NCI-H2171 treated with DMSO at 0.1 percent for 48 hours (cell line): ENCODE measurements around the gene SOX6.
A peak's percentile ranks its signal among the peaks of the same experiment; 100 is the strongest.
"Not testable (repeated sequence)": the region's sequence is repeated elsewhere in the genome, so short reads cannot be mapped to it uniquely, and the experiment has no call there.

Experiments
- DNase-seq: peaks from one replicate; lab custom pipeline; 2025; lab: John Stamatoyannopoulos, UW

SOX6 gene

DNA sequence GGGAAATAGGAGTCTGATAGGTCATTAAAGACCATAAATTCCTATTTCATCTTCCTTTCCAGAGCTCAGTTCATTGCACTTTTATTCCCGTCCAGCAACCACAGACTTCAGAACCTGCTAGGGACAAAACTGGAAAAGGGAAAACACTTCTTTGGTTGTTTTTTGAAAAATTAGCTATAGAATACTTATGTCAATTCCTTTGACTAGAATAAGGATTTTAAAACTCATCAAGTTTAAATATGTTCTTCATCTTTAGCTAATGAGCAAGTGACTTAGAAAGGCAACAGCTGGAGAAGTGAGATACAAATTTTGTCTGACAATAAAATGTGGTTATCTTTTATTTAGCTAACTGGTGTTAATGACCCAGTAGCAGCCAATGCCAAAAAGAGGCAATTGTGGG, 206.9 kb downstream of the SOX6 start:
- no peak for DNase-seq

DNA sequence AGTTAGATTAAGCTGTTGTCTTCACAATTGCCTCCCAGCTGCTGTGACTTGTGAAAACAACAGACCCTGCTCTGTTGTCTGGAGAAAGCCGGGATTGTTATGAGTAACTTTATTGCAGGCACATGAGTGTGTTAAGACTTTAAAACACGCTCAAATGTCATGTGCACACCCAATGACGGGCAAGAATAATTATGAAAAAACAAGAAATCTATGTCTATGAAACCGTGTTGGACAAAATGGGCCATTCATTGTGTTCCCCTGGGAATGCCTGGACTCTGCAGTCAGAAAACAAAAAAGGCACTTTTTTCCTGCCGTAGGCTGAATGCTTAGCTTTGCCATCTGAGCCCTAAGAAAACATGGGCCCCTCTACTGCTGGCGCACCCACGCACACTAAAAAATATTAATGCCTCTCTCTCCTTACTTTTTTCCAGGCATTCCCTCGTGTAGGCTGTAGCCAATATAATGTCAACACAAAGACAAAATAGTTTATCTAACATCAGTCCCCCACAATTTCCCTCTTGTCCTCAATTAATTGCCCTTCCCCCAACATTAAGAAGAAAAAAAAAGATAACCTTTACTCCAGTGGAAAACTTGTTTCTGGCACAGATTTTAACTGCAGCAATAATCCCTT, 207.9 kb downstream of the SOX6 start:
- DNase-seq, result no peak

DNA sequence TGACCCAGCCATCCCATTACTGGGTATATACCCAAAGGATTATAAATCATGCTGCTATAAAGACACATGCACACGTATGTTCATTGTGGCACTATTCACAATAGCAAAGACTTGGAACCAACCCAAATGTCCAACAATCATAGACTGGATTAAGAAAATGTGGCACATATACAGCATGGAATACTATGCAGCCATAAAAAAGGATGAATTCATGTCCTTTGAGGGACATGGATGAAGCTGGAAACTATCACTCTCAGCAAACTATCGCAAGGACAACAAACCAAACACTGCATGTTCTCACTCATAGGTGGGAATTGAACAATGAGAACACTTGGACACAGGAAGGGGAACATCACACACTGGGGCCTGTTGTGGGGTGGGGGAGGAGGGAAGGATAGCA, 209.4 kb downstream of the SOX6 start:
- DNase-seq, result not testable (repeated sequence)

DNA sequence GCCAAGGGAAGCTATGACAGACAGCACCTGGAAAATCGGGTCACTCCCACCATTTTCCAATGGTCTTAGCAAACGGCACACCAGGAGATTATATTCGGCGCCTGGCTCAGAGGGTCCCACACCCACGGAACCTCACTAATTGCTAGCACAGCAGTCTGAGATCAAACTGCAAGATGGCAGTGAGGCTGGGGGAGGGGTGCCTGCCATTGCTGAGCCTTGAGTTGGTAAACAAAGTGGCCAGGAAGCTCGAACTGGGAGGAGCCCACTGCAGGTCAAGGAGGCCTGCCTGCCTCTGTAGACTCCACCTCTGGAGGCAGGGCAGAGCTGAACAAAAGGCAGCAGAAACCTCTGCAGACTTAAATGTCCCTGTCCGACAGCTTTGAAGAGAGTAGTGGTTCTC, 214.7 kb downstream of the SOX6 start:
- DNase-seq, result not testable (repeated sequence)

DNA sequence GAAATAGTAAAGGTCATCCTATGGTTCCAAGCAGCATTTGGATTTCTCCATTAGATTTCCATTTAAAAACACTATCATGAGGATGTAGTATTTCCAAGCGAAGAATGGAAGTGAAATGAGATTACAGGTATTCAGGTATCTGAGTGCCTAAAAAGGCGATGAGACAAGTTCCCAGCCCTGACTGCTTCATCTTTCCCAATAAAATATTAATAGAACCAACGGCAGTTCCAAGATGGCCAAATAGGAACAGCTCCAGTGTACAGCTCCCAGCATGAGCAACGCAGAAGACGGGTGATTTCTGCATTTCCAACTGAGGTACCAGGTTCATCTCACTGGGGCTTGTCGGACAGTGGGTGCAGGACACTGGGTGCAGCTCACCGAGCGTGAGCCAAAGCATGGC, 215.2 kb downstream of the SOX6 start:
- DNase-seq, result not testable (repeated sequence)

DNA sequence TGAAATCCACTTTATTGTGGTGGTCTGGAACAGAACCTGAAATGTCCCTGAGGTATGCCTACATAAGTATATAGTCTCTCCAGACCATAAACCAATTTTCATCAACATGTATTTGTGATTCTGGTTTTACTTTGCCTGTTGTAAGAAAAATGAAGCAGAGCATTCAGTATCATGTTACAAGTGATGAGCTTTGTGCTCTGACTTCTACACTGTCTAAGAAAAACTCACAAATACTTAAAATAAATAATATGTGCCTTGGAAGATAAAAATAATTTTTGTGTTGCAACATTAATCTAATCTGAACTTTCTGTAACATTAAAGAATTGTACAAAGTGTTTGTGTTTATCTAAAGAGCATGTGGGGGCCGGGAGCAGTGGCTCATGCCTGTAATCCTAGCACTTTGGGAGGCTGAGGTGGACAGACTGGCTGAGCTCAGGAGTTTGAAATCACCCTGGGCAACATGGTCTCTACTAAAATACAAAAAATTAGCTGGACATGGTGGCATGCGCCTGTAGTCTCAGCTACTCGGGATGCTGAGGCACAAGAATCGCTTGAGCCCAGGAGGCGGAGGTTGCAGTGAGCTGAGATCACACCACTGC, 219.5 kb downstream of the SOX6 start:
- DNase-seq, result no peak

DNA sequence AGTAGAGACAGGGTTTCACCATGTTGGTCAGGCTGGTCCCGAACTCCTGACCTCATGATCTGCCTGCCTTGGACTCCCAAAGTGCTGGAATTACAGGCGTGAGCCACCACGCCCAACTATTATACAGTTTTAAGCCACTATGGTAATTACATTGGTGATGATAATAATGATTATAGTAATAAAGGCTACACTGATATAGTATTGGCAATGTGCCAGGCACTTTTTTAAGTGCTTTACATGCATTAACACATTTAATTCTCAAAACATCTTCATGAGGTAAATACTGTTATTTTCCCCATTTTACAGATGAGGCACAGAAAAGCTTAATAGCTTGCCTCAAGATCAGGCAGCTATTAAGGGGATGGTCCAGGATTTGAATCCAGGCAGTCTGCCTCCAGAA, 222.5 kb downstream of the SOX6 start:
- no peak for DNase-seq

DNA sequence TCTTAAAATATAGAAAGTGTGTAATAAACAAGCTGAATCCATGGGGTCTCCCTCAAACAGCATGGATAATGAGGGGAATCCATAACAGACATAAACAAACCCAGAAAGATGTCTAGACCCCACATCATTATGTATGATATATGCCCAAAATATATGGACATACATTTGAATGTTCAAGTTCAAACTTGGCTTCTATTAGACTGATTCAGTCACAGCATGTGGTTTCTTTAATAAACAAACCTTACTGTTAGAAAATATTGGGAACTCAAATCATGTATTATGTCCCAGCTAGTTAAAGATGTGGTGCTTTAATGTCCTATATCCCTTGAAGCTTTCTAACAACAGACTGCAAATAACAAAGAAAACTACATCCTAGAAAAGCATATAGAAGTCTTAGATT, 228.6 kb downstream of the SOX6 start:
- DNase-seq, result no peak

DNA sequence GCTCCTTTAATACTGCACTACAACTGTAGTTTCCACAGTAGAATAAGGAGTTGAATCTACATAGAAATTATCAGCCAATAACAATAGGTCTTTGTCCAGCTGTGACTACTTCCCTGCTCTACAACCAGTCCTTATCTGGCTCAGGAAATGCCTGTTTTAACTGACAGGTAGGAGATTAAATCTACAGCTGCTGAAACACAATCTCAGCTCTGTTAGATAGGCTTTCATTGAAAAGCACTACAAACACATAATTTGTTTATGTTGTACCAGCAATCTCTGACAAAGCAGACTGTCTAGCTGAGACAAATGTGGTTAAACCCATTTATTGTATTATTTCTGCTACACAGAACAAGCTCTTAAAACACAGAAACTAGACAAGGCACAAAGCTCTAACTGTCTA, 230.0 kb downstream of the SOX6 start:
- DNase-seq, result no peak

DNA sequence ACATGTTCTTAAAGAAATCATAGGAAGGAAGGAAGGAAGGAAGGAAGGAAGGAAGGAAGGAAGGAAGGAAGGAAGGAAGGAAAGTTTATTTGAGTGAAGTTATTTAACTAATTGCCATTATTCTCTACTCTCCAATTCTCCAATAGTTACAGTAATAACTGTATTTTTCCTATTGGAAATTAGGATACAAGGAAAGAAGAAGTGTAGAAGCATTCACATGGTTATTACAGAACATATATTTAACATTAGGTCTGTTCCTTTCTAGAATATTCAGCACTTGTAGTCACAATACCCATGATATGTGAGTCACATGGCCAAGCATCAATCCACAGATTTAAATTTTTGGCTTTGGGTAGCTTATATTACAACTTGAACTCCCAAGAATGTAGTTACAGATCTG, 230.6 kb downstream of the SOX6 start:
- DNase-seq, result no peak

DNA sequence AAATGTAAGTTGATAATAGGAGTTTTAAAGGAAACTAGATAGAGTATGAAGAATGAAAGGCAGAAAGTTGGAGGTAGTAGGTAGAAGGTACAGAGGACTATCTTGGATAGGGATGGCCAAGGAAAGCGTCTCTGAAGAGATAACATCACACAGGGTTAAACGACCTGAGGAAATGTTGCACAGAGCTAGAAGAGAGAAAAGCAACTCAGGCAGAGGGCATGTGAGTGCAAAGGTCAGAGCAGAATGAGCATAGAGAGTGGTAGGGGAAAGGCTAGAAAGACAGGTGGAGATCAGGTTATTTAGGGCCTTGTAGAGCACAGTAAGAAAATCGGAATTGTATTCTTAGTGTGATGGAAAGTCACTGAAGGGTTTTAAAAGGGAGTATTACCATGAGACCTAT, 232.0 kb downstream of the SOX6 start:
- no peak for DNase-seq

DNA sequence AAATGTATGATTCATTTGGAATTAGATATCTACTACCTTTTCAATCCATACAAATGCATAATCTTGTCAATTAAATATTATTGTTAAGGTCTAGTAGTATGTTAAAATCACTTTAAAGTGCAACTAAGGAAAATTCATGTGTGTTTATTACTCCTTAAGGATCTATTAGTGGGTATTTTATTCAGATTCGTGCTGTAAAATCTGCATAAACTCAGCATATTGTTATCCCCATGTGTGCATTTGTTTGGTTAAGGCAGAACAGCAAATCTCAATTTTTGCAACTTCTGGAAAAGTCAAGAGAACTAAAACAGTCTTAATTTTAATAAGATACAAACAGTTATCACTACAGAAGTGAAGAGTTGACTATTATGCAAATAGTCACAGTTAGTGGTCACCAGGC, 234.5 kb downstream of the SOX6 start:
- DNase-seq, result no peak

DNA sequence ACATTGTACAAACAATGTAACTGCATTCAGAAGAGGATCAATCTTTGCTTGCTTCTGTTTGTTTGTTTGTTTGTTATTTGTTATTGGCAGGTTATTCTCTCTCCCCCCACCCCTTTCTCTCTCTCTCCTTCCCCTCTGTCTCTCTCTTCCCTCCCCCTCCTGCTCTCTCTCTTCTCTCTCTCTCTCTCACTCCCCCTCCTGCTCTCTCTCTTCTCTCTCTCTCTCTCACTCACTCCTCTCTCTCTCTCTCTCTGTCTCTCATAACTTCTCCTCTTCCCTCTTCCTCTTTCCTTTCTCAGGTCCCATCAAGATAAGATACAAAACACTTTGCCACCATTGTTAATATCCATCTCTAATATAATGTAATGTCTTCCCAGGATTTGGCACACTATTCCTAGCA, 236.3 kb downstream of the SOX6 start:
- no peak for DNase-seq

DNA sequence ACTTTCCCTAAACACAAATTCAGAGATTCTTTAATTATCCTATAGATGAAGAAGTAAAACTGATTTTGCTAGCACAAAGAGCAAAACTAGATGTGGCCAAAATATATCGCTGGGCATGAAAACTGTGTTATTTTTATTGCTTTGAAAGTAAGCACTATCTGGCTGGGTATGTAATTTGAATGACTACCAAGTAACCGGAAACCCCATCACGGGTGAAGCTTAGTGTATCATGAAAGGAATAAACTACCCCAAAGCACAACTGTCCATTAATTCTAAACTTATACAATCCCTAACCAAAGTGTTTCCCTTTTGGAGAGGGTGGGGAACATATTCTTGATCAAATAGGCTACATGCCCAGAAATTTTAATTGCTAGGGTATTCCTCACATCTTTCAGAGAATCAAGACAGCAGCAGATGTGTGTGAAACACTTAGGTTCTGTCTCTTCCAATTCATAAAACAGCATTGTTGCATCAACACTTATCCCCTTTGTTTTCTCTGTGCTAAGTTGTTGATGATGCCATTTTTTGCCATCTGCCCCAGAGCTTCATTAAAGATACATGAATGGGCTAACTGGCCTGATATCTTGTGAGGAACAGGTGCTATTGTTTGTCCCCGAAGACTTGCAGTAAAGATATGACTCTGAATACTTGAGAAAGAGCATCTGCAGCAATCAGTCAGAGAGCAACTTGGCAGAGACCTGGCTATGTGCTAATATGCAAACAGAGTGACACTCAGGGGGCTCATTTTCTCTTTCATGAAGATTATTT, 238.2 kb downstream of the SOX6 start:
- peak; percentile 48 for DNase-seq

DNA sequence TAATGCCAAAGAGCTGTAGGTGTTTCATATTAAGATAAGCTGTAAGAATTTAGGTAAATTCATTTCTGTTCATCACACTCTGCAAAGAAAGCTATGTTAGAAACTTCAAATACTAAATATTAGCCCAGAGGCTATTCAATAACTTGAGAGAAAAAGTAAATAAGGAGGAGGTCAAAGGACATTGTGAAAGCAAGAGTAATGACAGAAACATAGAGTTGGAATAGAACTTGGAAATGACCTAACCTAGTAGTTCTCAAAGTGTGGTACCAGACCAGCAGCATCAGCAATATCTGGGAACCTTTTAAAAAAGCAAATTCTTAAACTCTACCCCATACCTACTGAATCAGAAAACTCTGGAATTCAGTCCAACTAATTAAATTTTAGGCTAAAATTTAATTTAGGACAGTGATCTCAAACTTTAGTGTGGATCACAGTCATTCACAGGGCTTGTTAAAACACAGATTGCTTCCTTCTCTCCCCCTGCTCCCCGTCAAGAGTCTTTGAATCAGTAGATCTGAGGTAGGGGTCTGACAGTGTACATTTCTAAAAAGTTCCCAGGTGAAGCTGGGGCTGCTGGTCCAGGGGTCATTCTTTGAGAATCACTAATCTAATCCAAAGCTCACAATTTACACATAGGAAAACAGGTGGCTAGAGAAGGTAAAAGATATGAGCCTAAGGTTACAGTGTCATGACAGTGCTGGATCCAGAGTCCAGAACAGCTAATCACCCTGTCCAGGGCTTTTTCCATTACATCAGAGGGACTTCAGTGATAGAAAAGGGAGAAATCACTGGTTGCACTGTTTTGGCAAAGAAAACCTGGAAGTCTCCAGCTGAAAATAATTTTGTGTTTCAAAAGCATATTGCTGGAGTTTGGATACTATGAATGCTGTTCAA, 241.1 kb downstream of the SOX6 start:
- no peak for DNase-seq

DNA sequence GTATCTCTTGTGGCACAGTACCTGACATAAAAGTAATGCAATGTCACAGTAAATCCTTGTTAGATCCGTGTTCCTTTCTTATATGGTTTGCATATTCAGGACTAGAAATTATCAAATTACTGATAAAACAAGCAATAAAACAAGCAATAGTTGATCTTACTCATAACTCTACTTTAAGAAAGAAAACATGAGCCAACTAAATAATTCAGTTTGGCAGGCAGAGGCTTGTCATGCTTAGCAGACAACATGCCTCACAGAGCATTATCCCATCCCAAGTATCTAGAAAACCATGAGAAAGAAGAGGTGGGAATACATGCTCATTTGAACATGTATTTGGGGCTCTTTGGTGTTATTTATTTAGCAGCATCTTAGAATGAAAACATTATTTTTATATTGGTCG, 241.9 kb downstream of the SOX6 start:
- no peak for DNase-seq

DNA sequence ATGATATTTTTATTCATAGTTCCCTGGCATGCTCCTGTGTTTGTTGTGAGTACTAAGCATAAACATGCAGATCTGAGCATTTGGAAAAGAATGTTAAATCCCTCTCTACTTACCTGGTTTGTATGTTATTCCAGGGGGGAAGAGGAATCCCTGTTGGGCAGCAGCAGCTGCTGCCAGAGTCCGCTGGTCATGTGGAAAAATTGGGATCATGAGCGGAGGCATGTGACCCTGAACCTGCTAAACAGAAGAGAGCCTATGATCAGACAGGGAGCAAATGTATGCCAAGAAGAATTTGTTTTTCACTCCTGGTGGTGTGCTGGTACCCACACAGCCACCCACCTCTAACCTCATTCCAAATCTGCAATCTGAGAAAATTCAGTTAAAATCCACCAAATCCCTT, 244.7 kb downstream of the SOX6 start:
- no peak for DNase-seq

DNA sequence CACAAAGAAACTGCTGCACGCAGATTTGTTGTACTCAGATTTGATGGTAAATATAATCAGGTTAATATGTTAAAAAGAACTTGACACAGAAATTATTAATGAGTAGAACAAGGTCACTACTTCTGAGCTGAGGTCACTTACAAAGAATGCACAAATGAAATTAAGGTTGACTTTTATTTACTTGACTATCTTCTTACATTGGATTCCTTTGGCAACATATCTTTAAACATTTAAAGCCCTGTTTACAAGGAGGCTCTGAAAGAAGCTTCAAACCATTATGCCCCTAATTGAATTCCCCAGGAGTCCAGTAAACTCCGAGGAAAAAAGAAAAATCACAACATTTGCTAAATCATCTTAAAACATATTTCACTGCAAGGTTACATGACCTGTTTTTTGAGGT, 245.5 kb downstream of the SOX6 start:
- no peak for DNase-seq

DNA sequence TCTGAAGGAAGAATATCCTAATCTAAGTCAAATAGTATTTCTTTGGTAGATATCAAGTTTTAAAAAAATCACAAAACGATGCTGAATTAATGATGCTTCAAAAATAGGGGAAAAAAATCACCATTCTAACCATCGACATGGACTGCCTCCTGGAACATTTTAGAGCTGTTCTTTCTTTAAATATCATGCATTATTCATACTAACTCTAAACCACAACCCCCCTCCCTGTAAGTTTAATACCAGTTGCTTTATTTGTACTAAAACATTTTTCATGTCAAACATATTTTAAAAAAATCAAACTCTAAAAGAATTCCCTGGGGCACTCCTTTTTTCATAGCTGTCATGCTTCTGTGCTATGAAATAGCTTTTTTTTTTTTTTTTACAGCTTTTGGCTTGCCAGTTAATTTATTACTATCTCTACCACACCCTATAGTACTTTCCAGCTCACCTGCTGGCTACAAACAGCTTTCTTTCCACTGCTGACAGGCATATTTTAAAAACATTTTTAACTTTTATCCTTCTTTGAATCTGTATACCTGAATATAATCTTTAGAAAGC, 256.9 kb downstream of the SOX6 start:
- no peak for DNase-seq

DNA sequence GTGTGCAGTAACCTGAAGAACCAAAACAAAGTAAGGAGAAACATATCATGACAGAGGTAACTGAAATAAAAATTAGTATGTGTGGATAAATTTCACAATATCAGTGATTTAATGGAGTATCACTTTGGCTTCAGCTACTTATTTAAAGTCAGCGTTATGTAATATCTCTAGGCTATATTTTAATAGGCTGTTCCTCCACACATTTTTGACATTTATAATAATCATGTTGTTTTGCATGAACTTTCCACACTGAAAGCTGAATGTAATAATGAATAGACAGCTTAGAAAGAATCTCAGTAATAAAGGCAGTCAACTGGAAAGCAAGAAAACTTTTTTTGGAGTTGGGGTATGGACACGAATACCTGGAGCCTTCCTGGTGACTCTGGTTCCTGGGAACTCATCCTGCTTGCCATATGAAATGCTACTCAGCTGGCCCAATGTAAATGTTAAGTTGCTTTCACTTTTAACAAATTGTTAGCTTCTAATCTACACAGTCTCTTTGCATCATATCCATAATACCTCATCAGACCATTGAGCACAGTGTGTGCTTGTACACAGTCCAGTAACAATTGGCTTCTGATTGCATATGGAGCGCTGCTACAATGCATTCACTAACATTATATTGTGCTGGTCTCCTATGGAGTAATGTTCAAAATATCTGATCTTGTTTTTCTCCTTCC, 257.7 kb downstream of the SOX6 start:
- no peak for DNase-seq

DNA sequence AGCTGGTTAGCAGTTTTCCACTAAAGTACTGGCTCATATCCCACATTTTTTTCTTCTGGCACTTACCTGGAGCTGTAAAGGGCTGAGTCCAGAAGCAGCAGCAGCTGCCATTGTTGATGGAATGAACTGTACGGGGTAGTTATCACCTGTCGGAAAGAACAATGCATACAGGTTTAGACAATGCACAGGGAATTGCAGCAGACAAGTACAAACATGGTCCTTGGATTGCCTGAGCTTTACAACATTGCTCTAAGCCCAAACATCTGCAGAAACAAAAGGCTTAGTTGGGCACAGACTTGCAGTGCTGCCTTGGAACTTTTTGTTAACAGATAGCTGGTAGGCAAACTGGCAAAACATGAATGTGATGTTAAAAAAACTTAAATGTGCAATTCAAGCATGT, 258.8 kb downstream of the SOX6 start:
- peak; percentile 50 for DNase-seq

DNA sequence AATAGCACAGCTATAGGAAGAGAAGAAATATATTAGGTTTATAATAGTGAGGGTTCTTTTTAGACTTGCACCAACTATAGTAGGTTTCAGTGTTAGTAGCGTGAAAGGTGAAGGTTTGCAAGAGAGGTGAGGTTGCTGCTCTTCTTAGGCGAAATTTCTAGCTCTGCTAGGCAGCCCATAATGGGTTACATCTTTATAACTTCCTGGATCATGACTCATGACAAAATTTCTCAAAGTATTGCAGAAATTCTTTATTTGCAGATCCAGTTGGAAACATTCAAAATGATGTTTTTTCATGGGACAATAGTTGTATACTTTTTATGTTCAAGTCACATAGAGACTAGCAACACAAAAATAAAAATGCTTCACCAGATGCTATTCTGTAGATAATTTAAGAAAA, 260.0 kb downstream of the SOX6 start:
- DNase-seq, result no peak
